Endothelial cell of umbilical vein (primary cell): Measurements from ENCODE around the gene PRKCI. TPM values are rescaled to one million over a fixed set of nuclear protein-coding genes. Genes with fewer than 3 reads are reported as not detected.

Experiments used
- BruUV-seq: library from RNA; stranded (reverse); fragments of 400-500 nt; replicated peaks from 2 replicates; lab custom pipeline; 2021; lab: Mats Ljungman, UMichigan
- CTCF ChIA-PET: fragments of 300-600, 350-600 bp; sonication (Branson Sonifier 250); formaldehyde crosslinking; loops from one replicate; lab custom pipeline; 2021; ENCODE audit warnings: antibody characterized with exemption, inconsistent platforms; lab: Charles Lee
- POLR2A ChIA-PET: fragments of 300-600, 350-600 bp; sonication (Branson Sonifier 250); formaldehyde crosslinking; loops from one replicate; lab custom pipeline; 2021; ENCODE audit warnings: antibody characterized with exemption, inconsistent platforms; lab: Charles Lee
- DNase-seq: peaks from one replicate; pipeline ENCODE4 v3.0.0-alpha.2; 2011; ENCODE audit warnings: low read depth, low spot score
- FAIRE-seq: peaks from 2 replicates; lab custom pipeline; 2011; peaks lifted over from hg19 to GRCh38; lab: Jason Lieb, UNC
- H2AFZ ChIP-seq: 2 replicates; pipeline ENCODE4 v1.6.0; 2012; ENCODE audit warnings: low read depth, low read length, control low read depth, inconsistent platforms
- H3K27ac ChIP-seq: 2 replicates; pipeline ENCODE4 v1.5.1; 2011; ENCODE audit warnings: low read depth, mild to moderate bottlenecking, control low read depth, low read length, moderate library complexity; ENCODE audit not compliant: insufficient read depth
- H3K27me3 ChIP-seq, 2 experiments: 2 replicates each; pipeline versions ENCODE4 v1.6.0 to v1.6.1; 2011; ENCODE audit warnings: low read length in 2 of 2, mixed read lengths in 1 of 2; ENCODE audit not compliant: control insufficient read depth in 2 of 2, insufficient read depth in 2 of 2
- H3K36me3 ChIP-seq, 2 experiments: 2 replicates in 1 of 2; 3 replicates in 1 of 2; pipeline ENCODE4 v1.5.1; 2011; ENCODE audit warnings: low read length in 2 of 2, mild to moderate bottlenecking in 1 of 2, moderate library complexity in 1 of 2; ENCODE audit not compliant: control insufficient read depth in 2 of 2, insufficient read depth in 2 of 2; ENCODE audit errors: extremely low read depth in 1 of 2
- H3K4me1 ChIP-seq: 3 replicates; pipeline ENCODE4 v1.5.1; 2011; ENCODE audit warnings: mild to moderate bottlenecking, low read length; ENCODE audit not compliant: control insufficient read depth, insufficient read depth; ENCODE audit errors: extremely low read depth
- H3K4me2 ChIP-seq: 2 replicates; pipeline ENCODE4 v1.6.1; 2011; ENCODE audit warnings: low read length, control low read depth, mixed read lengths; ENCODE audit not compliant: insufficient read depth
- H3K4me3 ChIP-seq, 3 experiments: fragments of 200-600 bp in 1 of 3; sonication (generic), shearing (Covaris generic) in 1 of 3; replicated peaks in 1 of 3; 2 replicates each; pipeline ENCODE4 v1.5.1; 2011 to 2016; ENCODE audit warnings: control low read depth in 3 of 3, low read length in 3 of 3, mild to moderate bottlenecking in 2 of 3, inconsistent platforms in 1 of 3, low read depth in 1 of 3, moderate library complexity in 1 of 3; ENCODE audit not compliant: insufficient read depth in 1 of 3
- H3K79me2 ChIP-seq: 2 replicates; pipeline ENCODE4 v1.6.0; 2012; ENCODE audit warnings: low read length, inconsistent platforms; ENCODE audit not compliant: control insufficient read depth, insufficient read depth
- H3K9ac ChIP-seq: replicated peaks from 2 replicates; pipeline ENCODE3; 2011; ENCODE audit warnings: low read length, control low read depth; ENCODE audit not compliant: insufficient read depth; ENCODE audit errors: extremely low read depth
- H3K9me1 ChIP-seq: replicated peaks from 3 replicates; pipeline ENCODE4 v1.6.0; 2011; ENCODE audit warnings: mild to moderate bottlenecking, low read length; ENCODE audit not compliant: control insufficient read depth, insufficient read depth; ENCODE audit errors: extremely low read depth
- H3K9me3 ChIP-seq: replicated peaks from 2 replicates; pipeline ENCODE4 v1.5.1; 2012; ENCODE audit warnings: low read length, inconsistent platforms; ENCODE audit not compliant: control insufficient read depth, insufficient read depth
- H4K20me1 ChIP-seq: replicated peaks from 2 replicates; pipeline ENCODE3; 2011; ENCODE audit warnings: mild to moderate bottlenecking, low read length; ENCODE audit not compliant: control insufficient read depth, insufficient read depth; ENCODE audit errors: extremely low read depth
- CTCF ChIP-seq, 2 donors: IDR thresholded peaks; 1 replicate in 1 of 2; 2 replicates in 1 of 2; pipeline ENCODE4 v1.5.1; 2011; ENCODE audit warnings: low read length in 2 of 2, mild to moderate bottlenecking in 2 of 2, moderate library complexity in 2 of 2, control low read depth in 1 of 2, inconsistent platforms in 1 of 2, low read depth in 1 of 2; ENCODE audit not compliant: insufficient read depth in 1 of 2; ENCODE audit errors: extremely low read depth in 1 of 2
- EZH2 ChIP-seq: IDR thresholded peaks from 2 replicates; pipeline ENCODE4 v1.6.1; 2012; ENCODE audit warnings: borderline replicate concordance, low read depth, mild to moderate bottlenecking, moderate library complexity, low read length, inconsistent platforms; ENCODE audit not compliant: severe bottlenecking
- FOS ChIP-seq: IDR thresholded peaks from 2 replicates; pipeline ENCODE4 v1.6.1; 2011; ENCODE audit warnings: mild to moderate bottlenecking, low read length, moderate library complexity, borderline replicate concordance; ENCODE audit not compliant: insufficient read depth
- GATA2 ChIP-seq: IDR thresholded peaks from 2 replicates; pipeline ENCODE4 v1.7.0; 2011; ENCODE audit warnings: low read depth, mild to moderate bottlenecking, moderate library complexity, mixed read lengths, low read length; ENCODE audit not compliant: insufficient read length, insufficient read depth
- JUN ChIP-seq: IDR thresholded peaks from 2 replicates; pipeline ENCODE4 v1.6.1; 2011; ENCODE audit warnings: borderline replicate concordance, low read depth; ENCODE audit not compliant: insufficient read length, insufficient read depth
- MAX ChIP-seq: IDR thresholded peaks from 2 replicates; pipeline ENCODE4 v1.6.1; 2011; ENCODE audit not compliant: insufficient read depth, insufficient read length
- MYC ChIP-seq: IDR thresholded peaks from one replicate; pipeline ENCODE4 v1.6.1; 2011; ENCODE audit warnings: mild to moderate bottlenecking, low read depth, low read length
- POLR2A ChIP-seq: IDR thresholded peaks from 2 replicates; pipeline ENCODE4 v1.6.1; 2012; ENCODE audit warnings: low read depth, mild to moderate bottlenecking, control low read depth, low read length
- POLR2AphosphoS5 ChIP-seq: IDR thresholded peaks from 2 replicates; pipeline ENCODE4 v1.6.1; 2012; ENCODE audit warnings: low read depth, mild to moderate bottlenecking, control low read depth, low read length, moderate library complexity; ENCODE audit not compliant: insufficient read depth
- dilution Hi-C: fragments of 300-500 bp; cut with MboI; formaldehyde crosslinking; loops from one replicate; pipeline ENCODE4 v1.15.0; 2019; ENCODE audit warnings: low sequenced_read_pairs; ENCODE audit not compliant: extremely low pct_ligation_motif_present
- intact Hi-C: fragments of 100-400 bp; cut with micrococcal nuclease; formaldehyde crosslinking; loops from one replicate; pipeline ENCODE4 v1.10.0; 2022
- polyA plus RNA-seq, 4 experiments: library from polyadenylated mRNA; depleted of rRNA in 3 of 4; stranded (reverse) in 3 of 4; unstranded in 1 of 4; fragments of >200 nt; gene quantifications; 2 replicates each; pipeline versions ENCODE4 v1.2.1 to v1.2.3, GENCODE V29; 2011 to 2012; ENCODE audit warnings: missing spikeins in 1 of 4
- total RNA-seq: library from RNA; stranded (reverse); gene quantifications from 2 replicates; pipeline ENCODE4 v1.2.3, GENCODE V29; 2021

PRKCI gene
- total and polyA plus RNA-seq, 2 donors (not counting 3 experiments of a cell fraction or from before 2014, with no cell fraction given): 7.1 to 23.9 TPM

GRCh38 chr3:170257145-170257544 is 34.9 kb downstream of the PRKCI start:
- Histone ChIP-seq H4K20me1 (no peaks in the 10 kb centered on the region), H3K79me2 (no peaks in the 10 kb centered on the region), H3K9ac (no peak overlapping the region), H3K4me3 (no peak overlapping the region), H3K9me1 (no peaks in the 10 kb centered on the region), H2AFZ (no peak overlapping the region), H3K9me3 (no peaks in the 10 kb centered on the region), H3K4me1 (no peaks in the 10 kb centered on the region), H3K27me3 (no peaks in the 10 kb centered on the region), H3K36me3 (no peaks in the 10 kb centered on the region), H3K27ac (no peak overlapping the region), H3K4me2 (no peak overlapping the region)
- DNase-seq (no peak), FAIRE-seq (no peak)
- intact Hi-C loops (no loop called here), dilution Hi-C loops (no loop called here)
- TF ChIP-seq MYC (no peak), EZH2 (no peak), JUN (no peak), MAX (no peak), POLR2A (no peak), FOS (no peak)
- BruUV-seq: no TSS peak
- POLR2A ChIA-PET: no interaction called here
- CTCF ChIA-PET: no interaction called here

GRCh38 chr3:170258105-170258487 is 35.9 kb downstream of the PRKCI start:
- Histone ChIP-seq H3K27ac (no peak overlapping the region), H2AFZ (no peak overlapping the region), H3K79me2 (no peaks in the 10 kb centered on the region), H3K4me2 (no peak overlapping the region), H4K20me1 (no peaks in the 10 kb centered on the region), H3K36me3 (no peaks in the 10 kb centered on the region), H3K9ac (no peak overlapping the region), H3K27me3 (no peaks in the 10 kb centered on the region), H3K4me3 (no peak overlapping the region), H3K9me1 (no peaks in the 10 kb centered on the region), H3K4me1 (no peaks in the 10 kb centered on the region), H3K9me3 (no peaks in the 10 kb centered on the region)
- dilution Hi-C loops: no loop called here
- DNase-seq (no peak), FAIRE-seq (no peak)
- CTCF ChIA-PET: no interaction called here
- no TSS peak for BruUV-seq
- TF ChIP-seq EZH2: no peak
- TF ChIP-seq CTCF (IDR thresholded peaks at IDR 0.05; ENCODE audit: extremely low read depth in 1 of 2, insufficient read depth in 1 of 2, low read depth in 1 of 2, low read length in 2 of 2): no peak
- no peak for TF ChIP-seq JUN
- TF ChIP-seq FOS: no peak
- TF ChIP-seq MAX: no peak
- TF ChIP-seq GATA2: no peak
- TF ChIP-seq MYC: no peak
- TF ChIP-seq POLR2AphosphoS5: no peak
- TF ChIP-seq POLR2A: no peak
- POLR2A ChIA-PET: no interaction called here
- intact Hi-C loops: no loop called here
